ENCODE results near the gene DCUN1D3.

- no peak for TF ChIP-seq CTCF (IDR thresholded peaks at IDR 0.05; ENCODE audit: poor library complexity)
- TF ChIP-seq EZH2phosphoT487 (IDR thresholded peaks at IDR 0.05; ENCODE audit: low read depth, severe bottlenecking, unreplicated experiment), result no peak
- no peak for TF ChIP-seq EZH2 (IDR thresholded peaks at IDR 0.05; ENCODE audit: borderline replicate concordance)
Observed at GRCh38 chr16:20941636-20941926, 41.4 kb upstream of the DCUN1D3 start.

Measured in hepatocyte (in vitro differentiated cells).